HG02870 (cell line): ENCODE data around the gene SH3D21.

Source experiments
- ATAC-seq: cut with Tn5 transposase; IDR thresholded peaks from one replicate; pipeline ENCODE4 v1.9.1; 2021; ENCODE audit warnings: mild to moderate bottlenecking, moderate library complexity; ENCODE audit not compliant: unreplicated experiment

The SH3D21 gene

GRCh38 chr1:36306210-36306901, at the start of gene SH3D21:
SH3D21 (plus strand) TSS chr1:36306368; CDS start chr1:36306421, 53 bp downstream.
- ATAC-seq: peak; percentile 24

- ATAC-seq: no peak
Observed at GRCh38 chr1:36256558-36257374, 49.4 kb upstream of the SH3D21 start.

GRCh38 chr1:36257375-36257767, 48.8 kb upstream of the SH3D21 start:
- no peak for ATAC-seq

- no peak for ATAC-seq
Observed at GRCh38 chr1:36258960-36259344, 47.2 kb upstream of the SH3D21 start.

- ATAC-seq: no peak
Observed at GRCh38 chr1:36268981-36269380, 37.2 kb upstream of the SH3D21 start.

- ATAC-seq: no peak
Observed at GRCh38 chr1:36269408-36269838, 36.7 kb upstream of the SH3D21 start.

GRCh38 chr1:36273024-36273423, 33.1 kb upstream of the SH3D21 start:
- no peak for ATAC-seq

GRCh38 chr1:36274201-36274600, 32.0 kb upstream of the SH3D21 start:
- no peak for ATAC-seq

GRCh38 chr1:36276688-36277087, 29.5 kb upstream of the SH3D21 start:
- no peak for ATAC-seq

- ATAC-seq: no peak
Observed at GRCh38 chr1:36279110-36279788, 26.9 kb upstream of the SH3D21 start.

- no peak for ATAC-seq
Observed at GRCh38 chr1:36279789-36280296, 26.3 kb upstream of the SH3D21 start.

GRCh38 chr1:36284061-36284460, 22.1 kb upstream of the SH3D21 start:
- ATAC-seq: no peak

GRCh38 chr1:36284517-36284916, 21.7 kb upstream of the SH3D21 start:
- no peak for ATAC-seq

GRCh38 chr1:36285443-36286101, 20.6 kb upstream of the SH3D21 start:
- ATAC-seq: no peak

- no peak for ATAC-seq
Observed at GRCh38 chr1:36286802-36287201, 19.4 kb upstream of the SH3D21 start.

- ATAC-seq: no peak
Observed at GRCh38 chr1:36287595-36287994, 18.6 kb upstream of the SH3D21 start.

- ATAC-seq: no peak
Observed at GRCh38 chr1:36295390-36295789, 10.8 kb upstream of the SH3D21 start.

GRCh38 chr1:36297062-36297461, 9.1 kb upstream of the SH3D21 start:
- ATAC-seq: no peak

- ATAC-seq: no peak
Observed at GRCh38 chr1:36298640-36299039, 7.5 kb upstream of the SH3D21 start.

GRCh38 chr1:36300526-36300925, 5.6 kb upstream of the SH3D21 start:
- no peak for ATAC-seq

- ATAC-seq: no peak
Observed at GRCh38 chr1:36301220-36301619, 4.9 kb upstream of the SH3D21 start.
